ENCODE results near the gene GABRA4.
A peak's percentile ranks its signal among the peaks of the same experiment; 100 is the strongest.

GRCh38 chr4:46931981-46932380, 61.4 kb downstream of the GABRA4 start:
- no peak for TF ChIP-seq POLR2A (IDR thresholded peaks at IDR 0.05)
- TF ChIP-seq CTCF (IDR thresholded peaks at IDR 0.05): peak; percentile 33 to 68 (median 53)
